Dermis microvascular lymphatic vessel endothelial cell (primary cell): Measurements from ENCODE around the gene PRSS1. TPM values are rescaled to one million over a fixed set of nuclear protein-coding genes. Genes with fewer than 3 reads are reported as not detected.
A peak's percentile ranks its signal among the peaks of the same experiment; 100 is the strongest.
"Not testable (repeated sequence)": the region's sequence is repeated elsewhere in the genome, so short reads cannot be mapped to it uniquely, and the experiment has no call there.

Experiments
- DNase-seq, 2 donors: peaks; one replicate each; pipeline versions ENCODE4 v3.0.0 to v3.0.0-alpha.2; 2010; ENCODE audit warnings: low read depth in 2 of 2
- total RNA-seq: library from RNA; depleted of rRNA; stranded (reverse); fragments of >200 nt; gene quantifications from 2 replicates; pipeline ENCODE4 v1.2.1, GENCODE V29; 2014

Gene PRSS1
- total RNA-seq, 1 donor from 2014 or later, result not detected

DNA sequence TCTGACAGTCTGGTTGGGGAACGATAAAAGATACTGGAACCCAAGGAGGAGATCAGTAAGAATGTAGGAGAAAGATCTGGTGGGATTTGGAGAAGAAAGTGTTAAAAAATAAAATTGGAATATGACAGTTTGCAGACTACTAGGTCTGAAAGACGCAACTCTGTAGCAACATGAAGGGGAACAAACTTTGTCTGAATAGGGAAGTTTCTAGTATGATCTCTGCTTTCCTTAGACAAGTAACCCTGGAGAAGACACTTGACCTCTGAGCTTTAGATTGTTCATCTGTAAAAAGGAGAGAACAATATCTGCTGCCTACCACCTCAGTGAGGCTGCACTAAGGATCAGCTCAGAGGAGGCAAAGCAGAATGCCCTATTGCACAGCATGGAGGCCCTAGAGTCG is 3.0 kb upstream of the PRSS1 start:
- no peak for DNase-seq

DNA sequence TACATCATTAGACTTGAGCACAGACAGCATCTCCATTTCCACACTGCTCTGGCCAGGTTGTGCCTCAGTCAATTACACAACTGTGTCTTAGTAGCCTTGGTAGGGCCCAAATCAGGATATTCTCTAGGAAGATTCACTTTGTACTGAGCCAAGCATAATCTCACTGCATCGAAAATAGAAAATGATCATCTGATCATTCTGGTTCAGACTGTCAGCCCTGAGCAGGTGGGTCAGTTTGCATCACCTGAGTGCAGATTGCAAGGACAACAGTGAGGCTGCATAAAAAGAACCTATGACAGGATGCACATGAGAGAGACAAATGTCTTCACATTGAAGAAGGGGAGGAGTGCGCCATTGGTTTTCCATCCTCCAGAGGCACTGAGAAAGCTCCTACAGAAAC is 862 bp upstream of the PRSS1 start:
- DNase-seq, result not testable (repeated sequence)

DNA sequence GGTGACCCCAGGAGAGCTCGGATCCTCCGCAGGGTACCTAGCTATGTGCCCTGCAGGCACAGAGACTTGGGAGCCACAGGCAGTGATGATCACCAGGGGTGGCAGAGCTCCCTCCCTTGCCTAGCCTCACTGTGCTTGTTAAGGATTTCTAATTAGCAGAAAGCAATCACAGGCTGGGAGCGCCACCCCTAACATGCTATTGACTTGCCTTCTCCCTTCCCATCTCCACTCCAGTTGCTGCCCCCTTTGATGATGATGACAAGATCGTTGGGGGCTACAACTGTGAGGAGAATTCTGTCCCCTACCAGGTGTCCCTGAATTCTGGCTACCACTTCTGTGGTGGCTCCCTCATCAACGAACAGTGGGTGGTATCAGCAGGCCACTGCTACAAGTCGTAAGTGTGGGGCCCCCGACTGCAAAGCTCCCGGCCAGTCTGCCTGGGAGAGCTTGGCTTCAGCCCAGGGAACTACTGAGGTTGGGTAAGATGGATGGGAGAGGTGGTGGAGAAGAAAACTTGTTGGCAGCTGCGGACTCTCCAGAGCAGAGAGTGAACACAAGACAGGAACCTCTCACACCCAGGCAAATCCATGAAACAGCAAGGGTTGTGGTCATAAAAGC is 1.2 kb downstream of the PRSS1 start:
- DNase-seq, result no peak

DNA sequence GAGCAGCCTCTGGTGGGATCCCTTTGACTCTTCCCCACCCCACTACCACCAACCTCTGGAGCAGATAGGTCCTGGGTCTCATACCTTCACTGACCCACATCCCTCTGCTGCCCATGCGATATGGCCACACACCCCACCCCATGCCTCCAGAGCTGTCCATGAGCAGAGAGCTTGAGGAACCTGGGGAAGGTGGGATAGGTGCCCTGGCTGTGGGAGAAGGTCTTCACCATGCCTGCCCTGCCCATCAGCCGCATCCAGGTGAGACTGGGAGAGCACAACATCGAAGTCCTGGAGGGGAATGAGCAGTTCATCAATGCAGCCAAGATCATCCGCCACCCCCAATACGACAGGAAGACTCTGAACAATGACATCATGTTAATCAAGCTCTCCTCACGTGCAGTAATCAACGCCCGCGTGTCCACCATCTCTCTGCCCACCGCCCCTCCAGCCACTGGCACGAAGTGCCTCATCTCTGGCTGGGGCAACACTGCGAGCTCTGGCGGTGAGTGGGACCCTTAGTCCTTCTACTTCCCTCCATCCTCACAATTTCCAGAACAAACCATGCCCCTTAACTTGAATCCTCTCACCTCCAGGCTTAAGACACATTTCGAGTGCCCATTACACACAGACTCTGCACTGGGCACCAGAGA is 2.4 kb downstream of the PRSS1 start:
- not testable (repeated sequence) for DNase-seq

DNA sequence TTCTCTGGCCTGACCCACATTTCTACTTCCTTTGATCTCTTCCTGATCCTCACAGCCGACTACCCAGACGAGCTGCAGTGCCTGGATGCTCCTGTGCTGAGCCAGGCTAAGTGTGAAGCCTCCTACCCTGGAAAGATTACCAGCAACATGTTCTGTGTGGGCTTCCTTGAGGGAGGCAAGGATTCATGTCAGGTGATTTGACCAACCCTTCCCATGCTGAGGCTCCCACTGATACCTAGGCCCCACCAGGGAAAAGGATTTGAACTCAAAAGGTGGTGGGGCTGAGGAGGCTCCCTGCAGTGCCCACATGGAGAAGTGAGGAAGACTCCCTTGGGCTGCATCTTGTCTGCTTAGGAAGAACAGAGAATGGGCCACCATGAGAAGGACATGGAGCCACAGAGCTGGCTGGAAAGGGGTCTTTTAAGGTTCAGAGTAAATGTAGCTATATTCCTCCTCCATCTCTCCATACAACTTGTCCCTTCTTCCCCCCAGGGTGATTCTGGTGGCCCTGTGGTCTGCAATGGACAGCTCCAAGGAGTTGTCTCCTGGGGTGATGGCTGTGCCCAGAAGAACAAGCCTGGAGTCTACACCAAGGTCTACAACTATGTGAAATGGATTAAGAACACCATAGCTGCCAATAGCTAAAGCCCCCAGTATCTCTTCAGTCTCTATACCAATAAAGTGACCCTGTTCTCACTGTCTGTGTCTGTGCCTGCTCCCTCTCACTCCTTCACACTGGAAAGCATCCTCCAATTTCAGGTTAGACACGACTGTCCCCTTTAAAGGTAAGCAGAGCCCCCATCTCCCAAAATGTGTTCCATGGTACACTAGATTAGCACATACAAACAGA is 3.3 kb downstream of the PRSS1 start:
- DNase-seq, result no peak

DNA sequence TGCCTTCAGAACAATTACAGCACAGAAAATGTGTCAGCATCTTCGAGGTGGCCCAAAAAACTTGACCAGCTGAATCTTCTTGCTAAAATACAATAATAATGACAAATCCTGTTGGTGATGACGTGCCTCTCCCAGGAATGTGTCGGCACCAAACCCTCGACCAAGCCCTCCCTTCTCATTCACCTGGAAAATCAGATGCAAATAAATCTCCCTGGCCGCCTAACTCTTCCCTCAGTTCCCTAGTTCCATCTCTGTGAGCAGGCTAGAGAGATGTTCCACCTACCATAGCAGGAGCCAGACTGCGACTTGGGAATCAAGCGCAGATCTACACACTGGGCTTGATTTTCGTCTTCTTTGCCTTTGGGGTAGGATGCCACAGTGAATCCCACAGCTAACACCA is 4.1 kb downstream of the PRSS1 start:
- no peak for DNase-seq

DNA sequence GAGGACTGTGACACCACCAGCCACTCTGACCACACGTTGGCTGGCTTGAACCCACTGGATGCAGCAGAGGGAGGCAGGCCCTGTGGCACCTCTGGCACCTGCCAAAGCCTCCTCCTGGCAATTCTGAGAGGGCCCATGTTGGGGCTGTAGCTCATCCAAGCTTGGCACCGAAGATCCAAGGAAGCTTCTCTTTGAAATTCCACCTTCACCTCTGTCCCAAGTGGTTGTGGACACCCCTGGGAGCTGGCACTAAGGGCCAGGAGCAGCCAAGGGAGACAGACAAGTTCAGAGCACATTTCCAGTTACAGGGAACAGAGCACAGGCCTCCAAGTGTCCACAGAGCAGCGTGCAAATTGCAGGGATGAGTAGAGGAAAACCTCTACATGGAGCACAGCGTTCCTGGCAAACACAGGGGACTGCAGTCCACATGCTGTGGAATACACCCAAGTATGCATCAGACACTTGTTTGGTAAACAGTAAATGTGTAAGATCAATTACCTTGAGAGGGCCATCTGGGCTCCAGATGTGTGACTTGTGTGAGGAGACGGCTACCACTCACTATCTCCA is 4.7 kb downstream of the PRSS1 start:
- DNase-seq, result not testable (repeated sequence)

DNA sequence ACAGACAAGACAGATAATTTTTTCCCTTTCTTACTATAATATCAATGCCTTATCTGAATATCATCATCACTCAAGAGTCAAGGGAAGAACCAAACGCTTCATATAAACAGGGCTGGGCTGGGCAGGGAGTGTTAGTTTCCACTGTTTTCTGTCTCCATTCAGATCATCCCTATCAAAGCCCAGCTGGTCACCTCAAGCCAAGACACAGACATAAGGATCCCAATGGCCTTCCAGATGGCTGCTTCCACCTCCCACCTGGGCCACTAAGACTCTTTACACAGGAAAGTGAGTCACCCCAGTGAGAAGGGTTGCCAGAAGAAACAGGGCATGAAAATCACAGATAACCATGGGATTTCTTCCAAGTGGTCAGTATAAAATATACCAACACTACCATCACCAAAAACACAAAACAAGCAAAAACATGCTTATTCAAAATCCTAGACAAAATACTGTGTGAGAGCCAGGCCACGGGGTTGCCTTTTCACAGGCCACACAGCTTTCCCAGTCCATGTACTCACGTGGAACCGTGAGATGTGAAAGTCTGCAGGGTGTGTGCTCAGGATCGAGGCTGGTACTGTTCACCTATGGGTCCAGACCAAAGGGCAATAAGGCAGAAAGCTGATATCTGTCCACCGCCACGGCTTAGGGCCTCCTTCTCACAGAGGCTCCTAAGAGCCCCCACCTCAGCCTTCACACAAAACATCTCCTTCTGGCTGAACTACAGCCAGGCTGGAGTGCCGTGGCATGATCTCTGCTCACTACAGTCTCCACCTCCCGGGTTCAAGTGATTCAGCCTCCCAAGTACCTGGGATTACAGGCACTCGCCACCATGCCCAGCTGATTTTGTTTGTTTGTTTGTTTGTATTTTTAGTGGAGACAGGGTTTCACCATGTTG is 5.7 kb downstream of the PRSS1 start:
- DNase-seq, result peak in 1 of 2 donors; percentile 41

DNA sequence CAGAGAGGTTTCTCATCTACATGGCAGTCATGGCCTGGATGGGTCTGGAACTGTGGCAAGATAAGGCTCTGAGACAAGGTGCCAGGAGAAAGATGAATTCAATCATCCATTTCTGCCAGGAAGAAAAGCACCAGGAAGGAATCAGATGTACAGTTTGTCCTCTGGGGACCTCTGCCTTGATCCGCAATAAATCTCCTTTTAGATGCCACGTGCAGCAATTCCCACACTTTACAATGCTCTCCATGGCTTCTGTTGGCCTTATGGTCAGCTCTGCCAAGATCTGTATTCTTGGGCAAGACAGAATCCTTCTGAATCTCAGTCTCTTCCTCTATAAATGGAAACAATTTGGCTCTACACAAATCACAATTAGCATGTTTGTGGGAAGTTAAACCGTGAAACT is 9.0 kb downstream of the PRSS1 start:
- not testable (repeated sequence) for DNase-seq

DNA sequence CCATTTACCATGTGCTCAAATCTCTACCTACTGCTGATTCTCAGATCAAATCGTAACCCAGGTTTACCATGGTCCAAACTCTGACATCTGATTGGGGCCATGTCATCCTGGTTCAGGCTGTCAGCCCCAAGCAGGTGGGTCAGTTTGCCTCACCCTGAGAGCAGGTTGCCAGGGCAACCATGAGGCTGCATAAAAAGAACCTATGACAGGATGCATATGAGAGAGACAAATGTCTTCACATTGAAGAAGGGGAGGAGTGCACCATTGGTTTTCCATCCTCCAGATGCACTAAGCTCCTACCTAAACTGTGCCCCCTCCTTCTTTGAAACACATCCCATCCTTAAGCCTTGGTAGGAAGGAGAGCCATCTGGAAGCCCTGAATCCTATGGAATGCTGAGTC is 10.2 kb downstream of the PRSS1 start:
- DNase-seq, result no peak

DNA sequence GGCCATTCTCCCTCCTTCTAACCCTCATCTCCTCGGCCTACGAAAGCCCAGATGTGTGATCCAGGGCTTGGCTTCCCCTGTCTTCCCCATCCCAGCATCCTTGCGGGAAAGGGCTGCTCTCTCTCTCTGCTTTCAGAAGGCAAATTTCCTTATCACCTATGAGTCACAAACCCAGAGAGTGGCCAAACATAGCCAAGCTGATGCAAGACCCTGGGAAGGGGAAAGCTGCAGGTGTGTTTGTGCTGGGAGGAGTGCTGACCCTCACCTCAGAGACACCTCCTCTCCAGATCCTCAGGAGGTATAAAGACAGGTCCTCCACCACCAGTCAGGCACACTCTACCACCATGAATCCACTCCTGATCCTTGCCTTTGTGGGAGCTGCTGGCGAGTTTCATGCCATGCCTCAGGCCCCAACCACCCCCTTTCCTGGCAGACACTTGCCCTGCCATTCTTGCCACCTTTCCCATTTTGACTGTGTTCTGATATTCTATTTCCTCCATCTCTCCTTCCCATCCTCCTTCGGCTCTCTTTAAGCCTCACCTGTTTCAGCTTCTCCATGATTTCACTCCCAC is 10.9 kb downstream of the PRSS1 start:
- DNase-seq, result no peak

DNA sequence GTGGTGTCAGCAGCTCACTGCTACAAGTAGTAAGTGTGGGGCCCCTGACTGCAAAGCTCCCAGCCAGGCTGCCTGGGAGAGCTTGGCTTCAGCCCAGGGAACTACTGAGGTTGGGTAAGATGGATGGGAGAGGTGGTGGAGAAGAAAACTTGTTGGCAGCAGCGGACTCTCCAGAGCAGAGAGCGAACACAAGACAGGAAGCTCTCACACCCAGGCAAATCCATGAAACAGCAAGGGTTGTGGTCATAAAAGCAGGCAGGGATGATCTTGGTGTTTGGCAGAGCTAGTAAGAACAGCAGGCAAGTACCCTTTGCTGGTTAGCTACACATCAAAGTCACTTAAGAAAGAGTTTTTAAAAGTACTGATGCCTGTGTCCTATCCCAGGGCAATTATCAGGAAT is 12.3 kb downstream of the PRSS1 start:
- not testable (repeated sequence) for DNase-seq

DNA sequence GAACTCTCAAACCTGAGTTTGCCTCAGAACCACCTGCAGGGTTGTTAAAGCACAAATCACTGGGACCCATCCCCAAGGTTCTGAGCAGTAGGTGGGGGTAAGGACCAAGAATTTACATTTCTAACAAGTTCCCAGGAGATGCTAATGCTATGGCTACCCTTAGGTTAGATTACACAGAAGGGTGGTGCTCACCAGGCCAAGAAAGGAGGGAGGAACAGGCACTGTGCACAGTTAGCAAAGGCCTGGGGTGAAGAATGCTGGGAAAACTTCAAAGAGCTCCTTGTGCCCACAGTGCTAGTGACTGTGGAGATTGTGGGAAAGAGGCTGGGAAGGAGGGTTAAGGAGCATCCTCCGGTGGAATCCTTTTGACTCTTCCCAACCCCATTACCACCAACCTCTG is 12.8 kb downstream of the PRSS1 start:
- no peak for DNase-seq

DNA sequence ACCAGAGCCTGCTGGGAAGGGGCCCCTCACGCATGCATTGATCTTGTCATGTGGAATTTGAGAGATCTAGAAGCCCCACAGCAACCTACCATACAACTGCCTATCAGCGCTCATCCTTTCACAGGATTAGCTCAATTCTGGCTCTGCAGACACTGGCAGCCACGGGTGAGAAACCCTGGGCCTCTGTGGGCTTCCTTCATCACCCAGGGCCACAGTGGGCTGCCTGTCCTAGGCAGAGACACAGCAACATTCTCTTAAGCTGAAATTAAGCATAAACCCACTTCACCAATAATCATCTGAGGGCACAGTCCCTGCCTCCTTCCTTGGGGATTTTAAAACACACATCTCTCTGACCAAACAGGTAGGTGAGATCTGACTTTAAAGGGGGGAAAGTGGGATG is 18.2 kb downstream of the PRSS1 start:
- no peak for DNase-seq

DNA sequence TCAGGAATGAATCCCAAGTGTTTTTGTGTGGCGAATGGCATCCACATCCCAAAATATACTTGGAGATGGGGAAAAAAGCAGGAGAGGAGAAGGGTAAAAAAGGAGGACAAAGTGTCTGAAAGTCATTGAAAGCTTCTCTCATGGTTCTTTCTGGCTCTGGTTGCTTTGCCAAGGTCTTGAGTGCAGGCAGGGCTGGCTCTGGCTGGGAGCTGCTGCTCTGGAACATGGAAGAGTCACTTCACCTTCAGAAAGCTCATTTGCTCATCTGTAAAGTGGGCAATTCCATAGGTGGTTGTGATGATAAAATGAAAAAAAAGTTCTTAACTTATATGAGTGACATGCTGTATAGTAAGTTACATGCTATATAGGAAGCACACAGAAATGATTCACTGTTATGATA is 18.6 kb downstream of the PRSS1 start:
- no peak for DNase-seq

DNA sequence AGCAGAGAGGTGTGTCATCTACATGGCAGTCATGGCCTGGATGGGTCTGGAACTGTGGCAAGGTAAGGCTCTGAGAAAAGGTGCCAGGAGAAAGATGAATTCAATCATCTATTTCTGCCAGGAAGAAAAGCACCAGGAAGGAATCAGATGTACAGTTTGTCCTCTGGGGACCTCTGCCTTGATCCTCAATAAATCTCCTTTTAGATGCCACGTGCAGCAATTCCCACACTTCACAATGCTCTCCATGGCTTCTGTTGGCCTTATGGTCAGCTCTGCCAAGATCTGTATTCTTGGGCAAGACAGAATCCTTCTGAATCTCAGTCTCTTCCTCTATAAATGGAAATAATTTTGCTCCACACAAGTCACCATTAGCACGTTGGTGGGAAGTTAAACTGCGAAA is 19.6 kb downstream of the PRSS1 start:
- not testable (repeated sequence) for DNase-seq

DNA sequence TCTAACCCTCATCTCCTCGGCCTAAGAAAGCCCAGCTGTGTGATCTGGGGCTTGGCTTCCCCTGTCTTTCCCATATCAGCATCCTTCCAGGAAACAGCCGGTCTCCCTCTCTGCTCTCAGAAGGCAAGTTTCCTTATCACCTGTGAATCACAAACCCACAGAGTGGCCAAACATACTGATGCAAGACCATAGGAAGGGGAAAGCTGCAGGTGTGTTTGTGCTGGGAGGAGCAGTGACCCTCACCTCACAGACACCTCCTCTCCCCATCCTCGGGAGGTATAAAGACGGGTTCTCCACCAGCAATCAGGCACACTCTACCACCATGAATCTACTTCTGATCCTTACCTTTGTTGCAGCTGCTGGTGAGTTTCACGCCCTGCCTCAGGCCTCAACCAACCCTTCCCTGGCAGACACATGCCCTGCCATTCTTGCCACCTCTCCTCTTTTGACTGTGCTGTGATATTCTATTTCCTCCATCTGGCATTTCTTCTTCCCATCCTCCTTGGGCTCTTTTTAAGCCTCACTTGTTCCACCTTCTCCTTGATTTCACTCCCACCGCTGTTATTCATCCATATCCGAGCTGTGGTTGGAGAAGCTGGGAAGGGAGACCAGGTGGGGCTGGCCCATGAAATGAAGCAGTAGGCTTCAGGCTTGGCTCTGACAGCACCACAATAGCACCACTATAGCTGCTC is 21.5 kb downstream of the PRSS1 start, which contains the start of gene PRSS2:
Gene PRSS2 (plus strand): TSS at position 310 of the 692 bp plus-strand sequence. CDS start 13 bp downstream, at position 323.
- DNase-seq, result no peak

DNA sequence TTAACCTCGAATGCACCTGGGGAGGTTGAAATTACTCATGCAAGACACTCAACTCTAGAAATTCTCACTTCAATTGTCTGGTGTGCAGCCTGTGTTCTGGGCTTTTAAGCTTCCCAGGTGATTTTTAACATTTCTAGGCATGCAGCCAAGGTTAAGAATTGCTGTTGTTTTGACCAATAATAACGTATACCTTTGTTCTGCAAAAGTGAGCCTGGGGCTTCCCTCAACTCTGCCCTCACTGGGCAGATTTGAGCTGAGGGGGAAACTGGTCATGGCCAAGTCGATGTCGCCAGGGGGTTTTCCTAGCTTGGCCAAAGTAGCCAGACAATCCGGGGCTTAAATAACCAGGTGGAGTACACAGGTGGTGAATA is 22.1 kb downstream of the PRSS1 start:
- no peak for DNase-seq

DNA sequence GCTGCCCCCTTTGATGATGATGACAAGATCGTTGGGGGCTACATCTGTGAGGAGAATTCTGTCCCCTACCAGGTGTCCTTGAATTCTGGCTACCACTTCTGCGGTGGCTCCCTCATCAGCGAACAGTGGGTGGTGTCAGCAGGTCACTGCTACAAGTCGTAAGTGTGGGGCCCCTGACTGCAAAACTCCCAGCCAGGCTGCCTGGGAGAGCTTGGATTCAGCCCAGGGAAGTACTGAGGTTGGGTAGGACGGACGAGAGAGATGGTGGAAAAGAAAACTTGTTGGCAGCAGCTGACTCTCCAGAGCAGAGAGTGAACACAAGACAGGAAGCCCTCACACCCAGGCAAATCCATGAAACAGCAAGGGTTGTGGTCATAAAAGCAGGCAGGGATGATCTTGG is 22.8 kb downstream of the PRSS1 start:
- no peak for DNase-seq

DNA sequence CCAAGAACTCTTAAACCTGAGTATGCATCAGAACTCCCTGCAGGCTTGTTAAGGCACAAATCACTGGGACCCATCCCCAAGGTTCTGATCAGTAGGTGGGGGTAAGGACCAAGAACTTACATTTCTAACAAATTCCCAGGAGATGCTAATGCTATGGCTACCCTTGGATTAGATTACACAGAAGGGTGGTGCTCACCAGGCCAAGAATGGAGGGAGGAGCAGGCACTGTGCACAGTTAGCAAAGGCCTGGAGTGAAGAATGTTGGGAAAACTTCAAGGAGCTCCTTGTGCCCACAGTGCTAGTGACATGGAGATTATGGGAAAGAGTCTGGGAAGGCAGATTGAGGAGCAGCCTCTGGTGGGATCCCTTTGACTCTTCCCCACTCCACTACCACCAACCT is 23.4 kb downstream of the PRSS1 start:
- no peak for DNase-seq
